Mucosa of rectum (tissue), 2 donors: ENCODE results near the gene ITGAD.

Experiments used
- H3K27ac ChIP-seq, 2 donors: one replicate each; pipeline ENCODE4 v1.7.0; 2013; ENCODE audit warnings: inconsistent platforms in 2 of 2, low read depth in 2 of 2, low read length in 2 of 2
- H3K27me3 ChIP-seq, 2 donors: one replicate each; pipeline ENCODE4 v1.7.0; 2013; ENCODE audit warnings: low read length in 2 of 2; ENCODE audit not compliant: control insufficient read depth in 2 of 2, insufficient read depth in 2 of 2
- H3K36me3 ChIP-seq, 2 donors: one replicate each; pipeline ENCODE4 v1.7.0; 2013; ENCODE audit warnings: low read length in 2 of 2; ENCODE audit not compliant: control insufficient read depth in 2 of 2, insufficient read depth in 2 of 2
- H3K4me1 ChIP-seq, 2 donors: one replicate each; pipeline ENCODE4 v1.7.0; 2013; ENCODE audit warnings: low read length in 2 of 2, mild to moderate bottlenecking in 1 of 2; ENCODE audit not compliant: control insufficient read depth in 2 of 2, insufficient read depth in 2 of 2
- H3K4me3 ChIP-seq, 2 donors: one replicate each; pipeline ENCODE4 v1.7.0; 2013; ENCODE audit warnings: low read length in 2 of 2
- H3K9ac ChIP-seq, 2 donors: one replicate each; pipeline ENCODE4 v1.7.0; 2013; ENCODE audit warnings: low read length in 2 of 2, low read depth in 1 of 2, mild to moderate bottlenecking in 1 of 2
- H3K9me3 ChIP-seq, 2 donors: one replicate each; pipeline ENCODE4 v1.7.0; 2013; ENCODE audit warnings: low read length in 2 of 2; ENCODE audit not compliant: control insufficient read depth in 2 of 2
- donor health status: healthy.
- donor health status: Normal muscosa, but diverticular disease.

The ITGAD gene

GRCh38 chr16:31465788-31466370, 72.7 kb downstream of the ITGAD start:
- Histone ChIP-seq H3K27me3 (no peaks in the 10 kb centered on the region), H3K4me3 (no peak overlapping the region), H3K9me3 (no peaks in the 10 kb centered on the region), H3K4me1 (no peaks in the 10 kb centered on the region), H3K9ac (no peak overlapping the region), H3K36me3 (peaks cover 8 to 28% of the 10 kb centered on the region in 2 donors), H3K27ac (no peak overlapping the region)

GRCh38 chr16:31466381-31466841, 73.3 kb downstream of the ITGAD start:
- peaks cover 8 to 28% of the 10 kb centered on the region in 2 donors for H3K36me3 ChIP-seq
- peaks cover 2 to 5% of the 10 kb centered on the region in 2 donors for H3K4me1 ChIP-seq
- no peak overlapping the region for H3K4me3 ChIP-seq
- no peaks in the 10 kb centered on the region for H3K9me3 ChIP-seq
- no peak overlapping the region for H3K27ac ChIP-seq
- H3K27me3 ChIP-seq, result no peaks in the 10 kb centered on the region
- no peak overlapping the region for H3K9ac ChIP-seq

GRCh38 chr16:31467151-31467773, 74.1 kb downstream of the ITGAD start:
- H3K4me1 ChIP-seq, result peaks cover 6 to 8% of the 10 kb centered on the region in 2 donors
- H3K4me3 ChIP-seq, result no peak overlapping the region
- H3K27ac ChIP-seq, result no peak overlapping the region
- no peak overlapping the region for H3K9ac ChIP-seq
- no peaks in the 10 kb centered on the region for H3K9me3 ChIP-seq
- peaks cover 3 to 24% of the 10 kb centered on the region in 2 donors for H3K36me3 ChIP-seq
- H3K27me3 ChIP-seq, result no peaks in the 10 kb centered on the region

GRCh38 chr16:31467858-31468257, 74.7 kb downstream of the ITGAD start:
- no peak overlapping the region for H3K9ac ChIP-seq
- H3K4me3 ChIP-seq, result no peak overlapping the region
- no peaks in the 10 kb centered on the region for H3K9me3 ChIP-seq
- peaks cover 0 to 18% of the 10 kb centered on the region in 2 donors for H3K36me3 ChIP-seq
- no peak overlapping the region for H3K27ac ChIP-seq
- H3K4me1 ChIP-seq, result peaks cover 8 to 11% of the 10 kb centered on the region in 2 donors
- no peaks in the 10 kb centered on the region for H3K27me3 ChIP-seq

- Histone ChIP-seq H3K27ac (peak overlapping the region in 1 of 2 donors; percentile 84), H3K4me1 (peaks cover 11 to 13% of the 10 kb centered on the region in 2 donors), H3K4me3 (no peak overlapping the region), H3K9ac (peak overlapping the region in 1 of 2 donors; percentile 65), H3K9me3 (no peaks in the 10 kb centered on the region), H3K27me3 (no peaks in the 10 kb centered on the region), H3K36me3 (peaks cover 0 to 6% of the 10 kb centered on the region in 2 donors)
Measured at GRCh38 chr16:31470615-31471014, 77.5 kb downstream of the ITGAD start.

GRCh38 chr16:31471241-31471874, 78.2 kb downstream of the ITGAD start:
- Histone ChIP-seq H3K4me3 (peak overlapping the region; percentile 50 to 67), H3K27ac (peak overlapping the region; percentile 84 to 85), H3K9me3 (no peaks in the 10 kb centered on the region), H3K4me1 (peaks cover 13 to 19% of the 10 kb centered on the region in 2 donors), H3K36me3 (peaks cover 0 to 3% of the 10 kb centered on the region in 2 donors), H3K27me3 (no peaks in the 10 kb centered on the region), H3K9ac (peak overlapping the region; percentile 48 to 65)

- no peaks in the 10 kb centered on the region for H3K9me3 ChIP-seq
- peaks cover 16 to 19% of the 10 kb centered on the region in 2 donors for H3K4me1 ChIP-seq
- peaks cover 0 to 1% of the 10 kb centered on the region in 2 donors for H3K36me3 ChIP-seq
- H3K4me3 ChIP-seq, result peak within 1 kb of the TSS; percentile 65 to 72
- H3K27me3 ChIP-seq, result no peaks in the 10 kb centered on the region
- peak within 1 kb of the TSS; percentile 72 to 73 for H3K9ac ChIP-seq
- peak within 1 kb of the TSS; percentile 84 to 85 for H3K27ac ChIP-seq
Measured at GRCh38 chr16:31471875-31472708, 79.0 kb downstream of the ITGAD start, which contains the start of gene TGFB1I1. Gene TGFB1I1 (plus strand): TSS chr16:31472152. CDS start chr16:31472189, 37 bp downstream.

GRCh38 chr16:31472709-31473203, 79.6 kb downstream of the ITGAD start:
- Histone ChIP-seq H3K36me3 (no peaks in the 10 kb centered on the region), H3K27ac (peak overlapping the region; percentile 84 to 85), H3K9me3 (no peaks in the 10 kb centered on the region), H3K4me1 (peaks cover 21 to 24% of the 10 kb centered on the region in 2 donors), H3K4me3 (peak overlapping the region; percentile 65 to 72), H3K27me3 (no peaks in the 10 kb centered on the region), H3K9ac (peak overlapping the region; percentile 72 to 73)

- H3K4me1 ChIP-seq, result peaks cover 23 to 28% of the 10 kb centered on the region in 2 donors
- H3K27ac ChIP-seq, result no peak overlapping the region
- peak overlapping the region in 1 of 2 donors; percentile 20 for H3K4me3 ChIP-seq
- no peaks in the 10 kb centered on the region for H3K36me3 ChIP-seq
- H3K27me3 ChIP-seq, result no peaks in the 10 kb centered on the region
- H3K9ac ChIP-seq, result no peak overlapping the region
- H3K9me3 ChIP-seq, result no peaks in the 10 kb centered on the region
Measured at GRCh38 chr16:31473264-31473984, 80.3 kb downstream of the ITGAD start.
